Panc1 (cell line): ENCODE results near the gene CISD1. TPM values are rescaled to one million over a fixed set of nuclear protein-coding genes. Genes with fewer than 3 reads are reported as not detected.

Experiments
- ATAC-seq: fragments of 200-7000 bp; cut with Tn5 transposase; 2 replicates; pipeline ENCODE4 v1.9.1; 2020; ENCODE audit warnings: mild to moderate bottlenecking, moderate library complexity
- BruUV-seq: library from RNA; stranded (reverse); fragments of 400-500 nt; replicated peaks from 2 replicates; lab custom pipeline; 2021; lab: Mats Ljungman, UMichigan
- CTCF ChIA-PET: fragments of 300-600 bp; sonication (Branson Sonifier 250); formaldehyde crosslinking; loops from one replicate; lab custom pipeline; 2022; ENCODE audit warnings: antibody characterized with exemption; lab: Charles Lee
- POLR2A ChIA-PET: fragments of 300-600 bp; sonication (Branson Sonifier 250); formaldehyde crosslinking; loops from one replicate; lab custom pipeline; 2022; ENCODE audit warnings: antibody characterized with exemption; lab: Charles Lee
- DNase-seq: peaks from one replicate; pipeline ENCODE4 v3.0.0-alpha.2; 2010; ENCODE audit warnings: low read depth, low spot score
- H3K27ac ChIP-seq: 2 replicates; pipeline ENCODE4 v1.5.1; 2011; ENCODE audit warnings: mild to moderate bottlenecking, low read length, inconsistent platforms
- H3K27me3 ChIP-seq: fragments of 200-500 bp; sonication (Bioruptor generic); 2 replicates; pipeline ENCODE4 v1.6.0; 2014; ENCODE audit warnings: low read length, inconsistent platforms; ENCODE audit not compliant: control insufficient read depth, insufficient read depth
- H3K36me3 ChIP-seq: fragments of 200-500 bp; sonication (Bioruptor generic); 2 replicates; pipeline ENCODE4 v1.5.1; 2014; ENCODE audit warnings: inconsistent platforms, mild to moderate bottlenecking, low read length, moderate library complexity; ENCODE audit not compliant: control insufficient read depth, insufficient read depth
- H3K4me1 ChIP-seq: 2 replicates; pipeline ENCODE4 v1.5.1; 2011; ENCODE audit warnings: inconsistent platforms, mild to moderate bottlenecking, low read length, moderate library complexity; ENCODE audit not compliant: control insufficient read depth, insufficient read depth
- H3K4me3 ChIP-seq, 2 experiments: 2 replicates each; pipeline ENCODE4 v1.5.1; 2011 to 2012; ENCODE audit warnings: low read depth in 2 of 2, low read length in 2 of 2, mild to moderate bottlenecking in 2 of 2, inconsistent platforms in 1 of 2, moderate library complexity in 1 of 2
- H3K9me3 ChIP-seq: fragments of 200-500 bp; sonication (Bioruptor generic); 2 replicates; pipeline ENCODE4 v1.5.1; 2014; ENCODE audit warnings: low read depth, mild to moderate bottlenecking, inconsistent platforms, low read length, moderate library complexity; ENCODE audit not compliant: control insufficient read depth, insufficient read depth
- POLR2AphosphoS5 ChIP-seq: IDR thresholded peaks from 2 replicates; pipeline ENCODE4 v1.6.1; 2012; ENCODE audit warnings: mild to moderate bottlenecking, low read depth, low read length, moderate library complexity
- SIN3A ChIP-seq: IDR thresholded peaks from 2 replicates; pipeline ENCODE4 v1.6.1; 2012; ENCODE audit warnings: low read depth, mild to moderate bottlenecking, low read length, moderate library complexity, borderline replicate concordance; ENCODE audit not compliant: insufficient read depth
- TCF7L2 ChIP-seq: IDR thresholded peaks from 2 replicates; pipeline ENCODE4 v1.6.1; 2011; ENCODE audit warnings: mild to moderate bottlenecking, low read depth, low read length, inconsistent platforms
- in situ Hi-C: cut with HindIII; loops from 2 replicates; pipeline ENCODE4 v1.10.0; 2016; ENCODE audit warnings: low sequenced_read_pairs, low pct_unique_long_range_greater_than_20kb
- intact Hi-C: fragments of 100-400 bp; cut with micrococcal nuclease; formaldehyde crosslinking; loops from one replicate; pipeline ENCODE4 v1.10.0; 2022; ENCODE audit not compliant: unreplicated experiment
- total RNA-seq: library from RNA; stranded (reverse); gene quantifications from one replicate; pipeline ENCODE4 v1.2.1, GENCODE V29; 2021; ENCODE audit not compliant: unreplicated experiment
- TF ChIP-seq, protein P1 (sequence below): fragments of 450-650 bp; IDR thresholded peaks from 2 replicates; pipeline ENCODE4 v1.5.1; 2017; ENCODE audit warnings: mild to moderate bottlenecking
- TF ChIP-seq, protein P2 (sequence below), 2 experiments: IDR thresholded peaks; 2 replicates each; pipeline ENCODE4 v1.6.1; 2011 to 2012; ENCODE audit warnings: low read depth in 2 of 2, control low read depth in 1 of 2, low read length in 1 of 2, mild to moderate bottlenecking in 1 of 2, moderate library complexity in 1 of 2; ENCODE audit not compliant: insufficient read depth in 1 of 2

Gene CISD1
- total RNA-seq, 1 experiment from 2014 or later, result 64.1 TPM

DNA sequence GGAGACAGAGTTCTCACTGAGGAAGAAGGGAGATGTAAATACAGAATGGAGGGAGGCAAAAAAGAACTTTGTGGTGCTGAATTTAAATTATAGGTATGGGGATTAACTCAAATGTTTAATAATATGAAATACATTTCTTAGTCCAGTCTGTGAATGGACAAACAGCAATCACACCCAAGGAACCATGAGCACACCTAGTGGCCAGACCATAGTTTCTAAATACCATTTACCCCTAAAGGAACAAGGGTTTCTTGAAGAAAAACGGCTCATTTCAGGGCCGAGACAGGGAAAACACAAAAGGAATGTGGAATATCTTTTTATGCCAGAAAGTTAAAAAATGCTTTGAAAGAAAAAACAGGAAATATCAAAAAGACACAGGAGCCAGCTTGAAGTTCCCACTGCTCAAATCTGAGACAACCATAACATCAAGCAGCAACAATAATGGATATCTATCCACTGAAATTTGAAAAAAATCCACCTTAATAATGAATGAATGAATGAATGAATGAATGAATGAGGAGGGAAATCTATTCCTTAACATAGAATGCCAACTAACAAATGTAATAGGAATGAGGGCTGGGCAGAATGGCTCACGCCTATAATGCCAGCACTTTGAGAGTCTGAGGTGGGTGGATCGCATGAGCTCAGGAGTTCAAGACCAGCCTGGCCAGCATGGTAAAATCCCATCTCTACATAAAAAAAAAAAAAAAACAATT, 9.8 kb upstream of the CISD1 start:
- CTCF ChIA-PET, result no interaction called here
- POLR2A ChIA-PET, result no interaction called here
- Histone ChIP-seq H3K9me3 (no peaks in the 10 kb centered on the region), H3K4me1 (peaks cover 7% of the 10 kb centered on the region; the same call in 1 of the 2 replicates), H3K27ac (no peak overlapping the region), H3K4me3 (no peak overlapping the region), H3K27me3 (no peaks in the 10 kb centered on the region), H3K36me3 (no peaks in the 10 kb centered on the region)
- ATAC-seq (no peak), DNase-seq (no peak)
- BruUV-seq, result no TSS peak
- intact Hi-C loops, result no loop called here
- TF ChIP-seq, protein P1, sequence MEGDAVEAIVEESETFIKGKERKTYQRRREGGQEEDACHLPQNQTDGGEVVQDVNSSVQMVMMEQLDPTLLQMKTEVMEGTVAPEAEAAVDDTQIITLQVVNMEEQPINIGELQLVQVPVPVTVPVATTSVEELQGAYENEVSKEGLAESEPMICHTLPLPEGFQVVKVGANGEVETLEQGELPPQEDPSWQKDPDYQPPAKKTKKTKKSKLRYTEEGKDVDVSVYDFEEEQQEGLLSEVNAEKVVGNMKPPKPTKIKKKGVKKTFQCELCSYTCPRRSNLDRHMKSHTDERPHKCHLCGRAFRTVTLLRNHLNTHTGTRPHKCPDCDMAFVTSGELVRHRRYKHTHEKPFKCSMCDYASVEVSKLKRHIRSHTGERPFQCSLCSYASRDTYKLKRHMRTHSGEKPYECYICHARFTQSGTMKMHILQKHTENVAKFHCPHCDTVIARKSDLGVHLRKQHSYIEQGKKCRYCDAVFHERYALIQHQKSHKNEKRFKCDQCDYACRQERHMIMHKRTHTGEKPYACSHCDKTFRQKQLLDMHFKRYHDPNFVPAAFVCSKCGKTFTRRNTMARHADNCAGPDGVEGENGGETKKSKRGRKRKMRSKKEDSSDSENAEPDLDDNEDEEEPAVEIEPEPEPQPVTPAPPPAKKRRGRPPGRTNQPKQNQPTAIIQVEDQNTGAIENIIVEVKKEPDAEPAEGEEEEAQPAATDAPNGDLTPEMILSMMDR, result peak; percentile 41; the same call in 1 of the 2 replicates
- TF ChIP-seq TCF7L2, result no peak
- in situ Hi-C loops, result no loop called here

DNA sequence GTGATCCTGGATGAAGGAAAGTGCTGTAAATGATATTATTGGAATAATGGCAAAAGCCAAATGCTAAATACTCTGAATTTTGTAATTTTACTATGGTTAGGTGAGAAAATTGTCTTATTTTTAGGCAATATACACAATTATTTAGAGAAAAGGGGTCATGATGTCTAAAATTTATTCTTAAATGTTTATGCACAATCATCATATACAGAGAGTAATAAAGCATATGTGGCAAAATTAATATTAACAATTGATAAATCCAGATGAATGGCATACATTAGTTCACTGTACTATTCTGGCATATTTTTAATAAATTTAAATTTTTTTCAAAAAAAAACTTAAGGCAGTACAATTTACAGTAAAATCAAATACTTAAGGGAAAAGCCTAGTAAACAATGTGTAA, 8.6 kb upstream of the CISD1 start:
- intact Hi-C loops (no loop called here), in situ Hi-C loops (no loop called here)
- TF ChIP-seq TCF7L2, result no peak
- TF ChIP-seq POLR2AphosphoS5, result no peak
- TF ChIP-seq SIN3A, result no peak
- TF ChIP-seq, protein P2, sequence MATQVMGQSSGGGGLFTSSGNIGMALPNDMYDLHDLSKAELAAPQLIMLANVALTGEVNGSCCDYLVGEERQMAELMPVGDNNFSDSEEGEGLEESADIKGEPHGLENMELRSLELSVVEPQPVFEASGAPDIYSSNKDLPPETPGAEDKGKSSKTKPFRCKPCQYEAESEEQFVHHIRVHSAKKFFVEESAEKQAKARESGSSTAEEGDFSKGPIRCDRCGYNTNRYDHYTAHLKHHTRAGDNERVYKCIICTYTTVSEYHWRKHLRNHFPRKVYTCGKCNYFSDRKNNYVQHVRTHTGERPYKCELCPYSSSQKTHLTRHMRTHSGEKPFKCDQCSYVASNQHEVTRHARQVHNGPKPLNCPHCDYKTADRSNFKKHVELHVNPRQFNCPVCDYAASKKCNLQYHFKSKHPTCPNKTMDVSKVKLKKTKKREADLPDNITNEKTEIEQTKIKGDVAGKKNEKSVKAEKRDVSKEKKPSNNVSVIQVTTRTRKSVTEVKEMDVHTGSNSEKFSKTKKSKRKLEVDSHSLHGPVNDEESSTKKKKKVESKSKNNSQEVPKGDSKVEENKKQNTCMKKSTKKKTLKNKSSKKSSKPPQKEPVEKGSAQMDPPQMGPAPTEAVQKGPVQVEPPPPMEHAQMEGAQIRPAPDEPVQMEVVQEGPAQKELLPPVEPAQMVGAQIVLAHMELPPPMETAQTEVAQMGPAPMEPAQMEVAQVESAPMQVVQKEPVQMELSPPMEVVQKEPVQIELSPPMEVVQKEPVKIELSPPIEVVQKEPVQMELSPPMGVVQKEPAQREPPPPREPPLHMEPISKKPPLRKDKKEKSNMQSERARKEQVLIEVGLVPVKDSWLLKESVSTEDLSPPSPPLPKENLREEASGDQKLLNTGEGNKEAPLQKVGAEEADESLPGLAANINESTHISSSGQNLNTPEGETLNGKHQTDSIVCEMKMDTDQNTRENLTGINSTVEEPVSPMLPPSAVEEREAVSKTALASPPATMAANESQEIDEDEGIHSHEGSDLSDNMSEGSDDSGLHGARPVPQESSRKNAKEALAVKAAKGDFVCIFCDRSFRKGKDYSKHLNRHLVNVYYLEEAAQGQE (IDR thresholded peaks at IDR 0.05; ENCODE audit: insufficient read depth in 1 of 2, low read depth in 2 of 2, low read length in 1 of 2), result no peak
- TF ChIP-seq, protein P1, result no peak
- Histone ChIP-seq H3K27ac (no peak overlapping the region), H3K4me3 (no peak overlapping the region), H3K27me3 (no peaks in the 10 kb centered on the region), H3K36me3 (no peaks in the 10 kb centered on the region), H3K9me3 (no peaks in the 10 kb centered on the region), H3K4me1 (peaks cover 18% of the 10 kb centered on the region; the same call in 1 of the 2 replicates)
- no TSS peak for BruUV-seq
- DNase-seq (no peak), ATAC-seq (no peak)
- POLR2A ChIA-PET, result no interaction called here
- CTCF ChIA-PET, result no interaction called here
